Fibroblast of the aortic adventitia (primary cell): ENCODE data around the gene TRIM75. TPM values are rescaled to one million over a fixed set of nuclear protein-coding genes. Genes with fewer than 3 reads are reported as not detected.
"Not testable (repeated sequence)": the region's sequence is repeated elsewhere in the genome, so short reads cannot be mapped to it uniquely, and the experiment has no call there.

Experiments used
- DNase-seq: peaks from one replicate; pipeline ENCODE4 v3.0.0-alpha.2; 2010; ENCODE audit warnings: low read depth
- H3K4me3 ChIP-seq: 2 replicates; pipeline ENCODE4 v1.5.1; 2011; ENCODE audit warnings: low read depth, mild to moderate bottlenecking, control low read depth, low read length, moderate library complexity
- total RNA-seq: library from RNA; depleted of rRNA; stranded (reverse); fragments of >200 nt; gene quantifications from 2 replicates; pipeline ENCODE4 v1.2.3, GENCODE V29; 2012; ENCODE audit warnings: low replicate concordance
- TF ChIP-seq, protein P1 (sequence below): IDR thresholded peaks from 2 replicates; pipeline ENCODE4 v1.5.1; 2011; ENCODE audit warnings: mild to moderate bottlenecking, low read length, control low read depth, inconsistent platforms; ENCODE audit not compliant: insufficient read depth

The TRIM75 gene
- total RNA-seq, 1 donor, result not detected

DNA sequence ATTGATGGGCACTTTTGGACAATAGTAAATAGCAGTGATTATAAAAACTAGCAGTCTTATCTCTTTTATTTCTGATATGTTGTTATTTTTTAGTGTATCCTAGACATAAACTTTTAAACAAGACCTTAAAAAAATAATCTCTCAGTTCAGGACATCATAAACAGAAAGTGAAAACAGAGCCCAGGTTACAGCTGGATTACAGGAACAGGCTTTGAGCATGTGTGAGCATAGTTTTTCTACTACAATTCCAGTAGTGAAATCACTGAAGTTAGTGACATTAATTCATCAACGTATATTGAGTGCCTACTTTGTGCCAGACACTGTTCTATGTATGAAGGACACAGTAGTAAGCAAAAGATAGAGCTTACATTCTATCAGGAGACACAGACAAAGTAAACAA is 16.9 kb downstream of the TRIM75 start:
- no peak overlapping the region for H3K4me3 ChIP-seq
- no peak for DNase-seq
- TF ChIP-seq, protein P1, sequence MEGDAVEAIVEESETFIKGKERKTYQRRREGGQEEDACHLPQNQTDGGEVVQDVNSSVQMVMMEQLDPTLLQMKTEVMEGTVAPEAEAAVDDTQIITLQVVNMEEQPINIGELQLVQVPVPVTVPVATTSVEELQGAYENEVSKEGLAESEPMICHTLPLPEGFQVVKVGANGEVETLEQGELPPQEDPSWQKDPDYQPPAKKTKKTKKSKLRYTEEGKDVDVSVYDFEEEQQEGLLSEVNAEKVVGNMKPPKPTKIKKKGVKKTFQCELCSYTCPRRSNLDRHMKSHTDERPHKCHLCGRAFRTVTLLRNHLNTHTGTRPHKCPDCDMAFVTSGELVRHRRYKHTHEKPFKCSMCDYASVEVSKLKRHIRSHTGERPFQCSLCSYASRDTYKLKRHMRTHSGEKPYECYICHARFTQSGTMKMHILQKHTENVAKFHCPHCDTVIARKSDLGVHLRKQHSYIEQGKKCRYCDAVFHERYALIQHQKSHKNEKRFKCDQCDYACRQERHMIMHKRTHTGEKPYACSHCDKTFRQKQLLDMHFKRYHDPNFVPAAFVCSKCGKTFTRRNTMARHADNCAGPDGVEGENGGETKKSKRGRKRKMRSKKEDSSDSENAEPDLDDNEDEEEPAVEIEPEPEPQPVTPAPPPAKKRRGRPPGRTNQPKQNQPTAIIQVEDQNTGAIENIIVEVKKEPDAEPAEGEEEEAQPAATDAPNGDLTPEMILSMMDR, result no peak

- DNase-seq, H3K4me3 ChIP-seq: not testable (repeated sequence)
Observed at GRCh38 chr4:165073346-165073745, 19.7 kb downstream of the TRIM75 start.

DNA sequence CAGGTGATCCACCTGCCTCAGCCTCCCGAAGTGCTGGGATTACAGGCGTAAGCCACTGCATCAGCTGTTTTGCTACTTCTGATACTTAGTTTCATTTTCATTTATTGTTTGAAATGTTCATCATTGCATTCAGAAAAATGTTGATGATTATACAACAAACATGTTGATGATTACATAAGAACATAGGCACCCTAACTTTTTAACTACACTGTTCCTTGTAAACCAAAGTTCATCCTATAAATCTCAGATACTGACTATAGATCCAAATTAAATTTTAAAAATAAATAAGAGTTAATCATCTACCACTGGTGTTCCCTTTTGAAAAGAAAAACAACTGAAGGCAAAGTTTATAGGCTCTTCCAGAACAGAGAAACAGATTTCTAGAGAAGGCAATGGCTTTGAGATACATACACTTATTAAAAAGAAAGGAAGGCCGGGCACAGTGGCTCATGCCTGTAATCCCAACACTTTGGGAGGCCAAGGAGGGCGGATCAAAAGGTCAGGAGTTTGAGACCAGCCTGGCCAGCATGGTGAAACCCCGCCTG is 23.4 kb downstream of the TRIM75 start:
- TF ChIP-seq, protein P1, result no peak
- DNase-seq, result no peak

DNA sequence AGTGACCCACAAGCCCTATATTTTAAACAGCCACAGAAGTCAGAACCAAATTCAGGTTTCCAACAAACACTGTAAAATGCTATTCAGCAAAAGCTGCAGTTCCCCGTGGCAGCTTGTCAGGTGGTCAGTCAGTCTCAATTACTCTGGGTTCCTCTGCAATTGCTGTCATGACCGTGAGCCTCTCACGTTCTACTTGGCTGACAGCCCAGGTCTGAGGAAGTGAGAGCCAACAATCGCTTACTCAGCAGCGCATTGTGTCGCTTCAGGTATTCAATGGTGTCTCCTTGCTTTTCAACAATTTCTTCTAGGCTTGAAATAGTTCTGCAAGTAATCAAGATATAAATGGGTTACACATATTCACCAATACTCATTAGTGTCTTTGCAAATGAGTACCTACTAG is 25.8 kb downstream of the TRIM75 start:
- no peak overlapping the region for H3K4me3 ChIP-seq
- no peak for DNase-seq
- TF ChIP-seq, protein P1, result no peak

More for the DNA sequence above, 23.4 kb downstream of the TRIM75 start:
- H3K4me3 ChIP-seq, result no peak overlapping the region

DNA sequence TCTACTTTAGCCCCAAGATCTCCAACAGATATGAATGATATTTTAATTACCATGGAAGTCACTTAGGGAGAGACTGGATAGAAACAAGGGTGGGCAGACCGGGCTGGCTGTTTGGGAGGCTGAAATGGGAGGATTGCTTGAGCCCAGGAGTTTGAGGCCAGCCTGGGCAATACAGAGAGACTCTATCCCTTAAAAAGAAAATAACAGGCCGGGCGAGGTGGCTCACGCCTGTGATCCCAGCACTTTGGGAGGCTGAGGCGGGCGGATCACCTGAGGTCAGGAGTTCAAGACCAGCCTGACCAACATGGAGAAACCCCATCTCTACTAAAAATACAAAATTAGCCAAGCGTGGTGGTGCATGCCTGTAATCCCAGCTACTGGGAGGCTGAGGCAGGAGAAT is 31.1 kb downstream of the TRIM75 start:
- not testable (repeated sequence) for DNase-seq, H3K4me3 ChIP-seq

DNA sequence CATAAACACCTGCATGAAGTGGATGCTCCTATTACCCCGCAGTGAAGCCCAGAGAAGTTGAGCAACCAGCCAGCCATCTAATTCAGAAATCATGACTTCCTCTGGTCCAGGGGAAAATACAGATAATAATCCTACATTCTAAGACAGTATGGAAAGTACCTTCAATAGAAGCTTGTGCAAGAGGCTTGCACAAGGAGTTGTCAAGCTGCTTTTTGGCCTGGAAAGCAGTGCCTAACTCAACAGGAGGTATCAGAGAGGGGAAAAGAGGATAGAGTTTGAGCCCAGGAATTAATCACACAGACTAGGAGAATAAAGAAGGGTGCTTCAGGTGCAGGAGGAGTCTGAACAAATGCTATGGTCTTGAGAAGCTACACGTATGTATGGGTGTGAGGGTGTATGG is 32.3 kb downstream of the TRIM75 start:
- TF ChIP-seq, protein P1, result no peak
- DNase-seq, result no peak
- H3K4me3 ChIP-seq, result no peak overlapping the region

- no peak for DNase-seq
- TF ChIP-seq, protein P1, result no peak
- H3K4me3 ChIP-seq, result no peak overlapping the region
Observed at GRCh38 chr4:165088366-165088765, 34.7 kb downstream of the TRIM75 start.

GRCh38 chr4:165092187-165092586 is 38.5 kb downstream of the TRIM75 start:
- H3K4me3 ChIP-seq, DNase-seq: not testable (repeated sequence)
